ENCODE results near the gene PLA2G10. TPM values are rescaled to one million over a fixed set of nuclear protein-coding genes. Genes with fewer than 3 reads are reported as not detected.
"Not testable (repeated sequence)": the region's sequence is repeated elsewhere in the genome, so short reads cannot be mapped to it uniquely, and the experiment has no call there.

The PLA2G10 gene
- total RNA-seq, 1 donor from 2014 or later: not detected

GRCh38 chr16:14635395-14636165 lies 58.5 kb downstream of the PLA2G10 start:
- peaks cover 6% of the 10 kb centered on the region for H3K36me3 ChIP-seq (ENCODE audit: control insufficient read depth, insufficient read depth, low read length)
- H3K4me3 ChIP-seq (ENCODE audit: low read depth, low read length): no peak overlapping the region
- FAIRE-seq: no peak
- no peak for DNase-seq (ENCODE audit: low read depth)
- TF ChIP-seq CTCF (IDR thresholded peaks at IDR 0.05; ENCODE audit: insufficient read depth, low read length, severe bottlenecking): no peak
- no peaks in the 10 kb centered on the region for H3K27me3 ChIP-seq (ENCODE audit: control insufficient read depth, insufficient read depth, low read length)

DNA sequence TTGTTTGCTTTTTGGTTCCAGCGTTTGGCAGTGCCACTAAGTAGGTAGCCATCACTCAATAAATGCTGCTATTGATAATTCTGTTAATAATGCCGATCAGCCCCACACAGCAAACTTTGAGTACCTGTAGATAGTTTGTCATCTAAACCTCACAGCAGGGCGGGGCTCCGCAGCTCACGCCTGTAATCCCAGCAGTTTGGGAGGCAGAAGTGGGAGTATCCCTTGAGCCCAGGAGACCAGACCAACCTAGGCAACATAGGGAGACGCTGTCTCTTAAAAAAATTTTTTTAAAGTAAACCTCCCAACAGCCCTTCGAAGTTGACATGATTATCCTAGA lies 59.8 kb downstream of the PLA2G10 start:
- DNase-seq (ENCODE audit: low read depth): no peak
- Histone ChIP-seq H3K4me3 (ENCODE audit: low read depth, low read length) (no peak overlapping the region), H3K36me3 (ENCODE audit: control insufficient read depth, insufficient read depth, low read length) (no peaks in the 10 kb centered on the region), H3K27me3 (ENCODE audit: control insufficient read depth, insufficient read depth, low read length) (no peaks in the 10 kb centered on the region)
- no peak for FAIRE-seq
- TF ChIP-seq CTCF (IDR thresholded peaks at IDR 0.05; ENCODE audit: insufficient read depth, low read length, severe bottlenecking): no peak

DNA sequence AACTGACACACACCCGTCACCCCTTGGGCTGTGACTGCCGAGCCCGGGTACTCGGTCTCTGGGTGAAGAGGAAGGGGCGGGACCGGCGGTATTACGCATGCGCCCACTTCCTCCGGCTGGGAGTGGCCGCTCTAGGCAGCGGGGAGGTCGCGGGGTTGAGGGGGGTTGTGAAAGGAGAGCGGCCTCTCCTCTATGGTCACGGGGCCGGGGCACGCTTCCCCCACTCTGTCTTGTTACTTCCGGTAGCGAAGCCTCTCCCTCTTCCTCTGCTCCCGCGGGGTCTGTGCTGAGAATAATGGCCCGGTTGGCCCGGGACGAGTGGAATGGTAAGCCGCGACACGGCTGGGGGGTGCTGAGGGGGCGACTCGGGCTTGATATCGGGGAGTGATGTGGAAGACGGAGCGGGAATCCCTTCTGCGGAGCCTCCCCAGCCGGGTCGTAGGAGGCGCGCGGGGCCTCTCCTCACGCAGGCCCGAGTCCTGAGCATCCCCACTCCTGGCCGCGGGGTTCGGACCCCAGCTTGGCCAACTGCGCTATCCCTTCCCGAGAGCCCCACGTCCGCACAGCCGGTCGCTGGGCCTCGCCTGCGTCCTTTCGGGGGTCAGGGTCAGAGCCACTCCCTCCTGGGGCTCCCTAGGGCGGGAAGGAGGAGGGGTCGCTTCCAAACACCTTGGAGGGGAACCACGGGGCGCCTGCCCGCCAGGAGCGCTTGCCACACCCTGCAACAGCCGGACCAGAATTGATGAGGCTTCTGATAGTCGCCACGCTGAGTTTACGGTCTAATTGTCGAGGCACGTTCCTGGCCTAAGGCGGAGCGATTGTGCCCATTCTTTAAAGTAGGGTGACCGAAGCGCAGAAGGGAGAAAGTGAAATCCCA lies 61.2 kb downstream of the PLA2G10 start, which contains the start of gene BFAR:
TSS of gene BFAR (plus strand) at position 259 of the 877 bp plus-strand sequence. CDS start 11,396 bp downstream, outside the sequence.
- TF ChIP-seq CTCF (IDR thresholded peaks at IDR 0.05; ENCODE audit: insufficient read depth, low read length, severe bottlenecking): no peak
- DNase-seq (ENCODE audit: low read depth): peak; percentile 90
- peak within 1 kb of the TSS; percentile 88 for H3K4me3 ChIP-seq (ENCODE audit: low read depth, low read length)
- no peaks in the 10 kb centered on the region for H3K27me3 ChIP-seq (ENCODE audit: control insufficient read depth, insufficient read depth, low read length)
- no peaks in the 10 kb centered on the region for H3K36me3 ChIP-seq (ENCODE audit: control insufficient read depth, insufficient read depth, low read length)
- FAIRE-seq: no peak

DNA sequence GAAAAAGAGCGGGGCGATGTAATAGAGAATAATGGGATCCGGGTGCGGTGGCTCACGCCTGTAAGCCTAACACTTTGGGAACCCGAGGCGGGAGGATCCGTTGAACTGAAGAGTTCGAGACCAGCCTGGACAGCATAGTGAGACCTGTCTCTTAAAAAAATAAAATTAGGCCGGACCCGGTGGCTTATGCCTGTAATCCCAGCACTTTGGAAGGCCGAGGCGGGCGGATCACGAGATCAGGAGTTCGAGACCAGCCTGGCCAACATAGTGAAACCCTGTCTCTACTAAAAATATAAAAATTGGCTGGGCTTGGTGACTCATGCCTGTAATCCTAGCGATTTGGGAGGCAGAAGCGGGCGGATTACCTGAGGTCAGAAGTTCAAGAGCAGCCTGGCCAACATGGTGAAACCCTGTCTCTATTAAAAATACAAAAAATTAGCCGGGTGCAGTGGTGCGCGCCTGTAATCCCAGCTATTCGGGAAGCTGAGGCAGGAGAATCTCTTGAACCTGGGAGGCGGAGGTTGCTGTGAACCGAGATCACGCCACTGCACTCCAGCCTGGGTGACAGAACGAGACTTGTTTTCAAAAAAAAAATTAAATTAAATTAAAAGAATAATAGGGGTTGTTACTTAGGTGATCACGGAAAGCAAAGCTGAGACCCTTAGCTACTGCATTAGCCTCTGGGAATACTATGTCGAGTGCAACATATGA lies 63.3 kb downstream of the PLA2G10 start:
- H3K36me3 ChIP-seq (ENCODE audit: control insufficient read depth, insufficient read depth, low read length); FAIRE-seq; H3K27me3 ChIP-seq (ENCODE audit: control insufficient read depth, insufficient read depth, low read length); DNase-seq (ENCODE audit: low read depth): not testable (repeated sequence)
- H3K4me3 ChIP-seq (ENCODE audit: low read depth, low read length): peak overlapping the region; percentile 1

- DNase-seq (ENCODE audit: low read depth) (peak; percentile 97), FAIRE-seq (no peak)
- H3K27me3 ChIP-seq (ENCODE audit: control insufficient read depth, insufficient read depth, low read length): no peaks in the 10 kb centered on the region
- H3K36me3 ChIP-seq (ENCODE audit: control insufficient read depth, insufficient read depth, low read length): peaks cover 2% of the 10 kb centered on the region
- peak within 1 kb of the TSS; percentile 94 for H3K4me3 ChIP-seq (ENCODE audit: low read depth, low read length)
- TF ChIP-seq CTCF (IDR thresholded peaks at IDR 0.05; ENCODE audit: insufficient read depth, low read length, severe bottlenecking): no peak
Observed at GRCh38 chr16:14629919-14630619, 64.0 kb downstream of the PLA2G10 start, which contains the start of gene PARN. Gene PARN (minus strand): TSS chr16:14630260. CDS start chr16:14630125, 135 bp downstream.
